ENCODE results near the gene CFLAR. TPM values are rescaled to one million over a fixed set of nuclear protein-coding genes. Genes with fewer than 3 reads are reported as not detected.

Gene CFLAR
- total and polyA plus RNA-seq, 2 of the 4 experiments (the other 2 are of a cell fraction), result 29.2 to 59.9 TPM

DNA sequence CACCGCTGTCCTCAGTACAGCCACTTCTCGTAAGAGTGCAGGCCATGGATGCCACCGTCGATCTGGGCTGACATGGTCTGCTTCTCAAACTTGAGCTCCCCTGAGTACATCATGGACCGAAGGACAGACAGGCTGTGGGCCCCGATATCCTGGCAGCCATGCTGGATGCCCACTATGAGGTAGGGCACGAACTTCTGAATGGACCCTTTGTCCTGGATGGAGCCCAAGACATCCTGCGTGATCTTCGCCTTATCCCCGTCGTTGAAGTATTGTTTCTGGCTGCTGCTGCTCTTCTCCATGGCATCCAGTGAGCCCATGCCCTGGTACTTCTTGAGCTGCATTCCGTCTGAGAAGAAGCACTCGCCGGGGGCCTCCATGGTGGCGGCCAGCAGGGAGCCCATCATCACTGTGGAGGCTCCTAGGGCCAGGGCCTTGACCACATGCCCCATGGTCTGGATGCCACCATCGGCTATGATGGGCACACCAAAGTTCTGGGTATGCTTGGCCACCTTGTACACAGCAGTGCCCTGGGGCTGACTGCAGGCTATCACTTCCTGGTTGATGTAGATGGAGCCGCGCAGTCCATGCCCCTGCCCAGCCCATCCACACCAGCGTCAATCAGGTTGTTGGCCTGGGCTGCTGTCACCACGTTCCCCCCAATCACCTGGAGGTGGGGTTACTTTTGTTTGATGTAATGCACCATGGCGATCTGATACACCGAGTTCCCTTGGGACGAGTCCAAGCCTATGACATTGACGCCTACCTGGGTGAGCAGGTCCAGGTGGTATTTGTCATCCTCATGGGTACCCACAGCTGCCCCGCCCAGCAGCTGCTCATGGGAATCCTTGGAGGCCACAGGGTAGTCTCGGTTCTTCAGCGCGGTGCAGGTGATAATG lies 21.8 kb downstream of the CFLAR start:
- intact Hi-C loops (cut with micrococcal nuclease), result no loop called here

More for the DNA sequence above, 21.8 kb downstream of the CFLAR start:
- ATAC-seq (ENCODE audit: low read depth) (no peak), DNase-seq (no peak)
- 98% methylated on average over 16 of the region's 28 CpGs; no CpG with 5 or more reads in 1 of the 2 experiments for WGBS, 2 experiments (ENCODE audit: extremely low coverage in 2 of 2, insufficient read length in 1 of 2)
- Histone ChIP-seq H3K27ac (ENCODE audit: insufficient read depth, low read length) (no peak overlapping the region), H3K56ac (ENCODE audit: extremely low read depth, insufficient read depth, low read length) (no peak overlapping the region), H3K36me3 (ENCODE audit: control insufficient read depth, insufficient read depth, low read length) (peaks cover 49% of the 10 kb centered on the region), H3K14ac (replicated peaks; ENCODE audit: low read depth, low read length) (no peak overlapping the region), H2AK5ac (ENCODE audit: low read depth, low read length) (no peak overlapping the region), H4K5ac (ENCODE audit: low read depth, low read length) (no peak overlapping the region), H3K4ac (ENCODE audit: low read depth, low read length) (no peak overlapping the region), H2BK20ac (ENCODE audit: low read depth, low read length) (no peak overlapping the region), H3K4me3 (ENCODE audit: insufficient read depth, low read depth, low read length) (no peak overlapping the region), H3K27me3 (ENCODE audit: control insufficient read depth, insufficient read depth, low read length) (no peaks in the 10 kb centered on the region), H2AK9ac (replicated peaks; ENCODE audit: low read depth, low read length, poor library complexity) (no peak overlapping the region), H3K18ac (ENCODE audit: low read depth, low read length) (no peak overlapping the region), H3K23ac (ENCODE audit: low read depth, low read length) (no peak overlapping the region), H4K8ac (ENCODE audit: low read depth in 2 of 2, low read length in 2 of 2) (no peak overlapping the region), H2BK120ac (ENCODE audit: low read depth, low read length) (no peak overlapping the region), H3K4me1 (ENCODE audit: control insufficient read depth, insufficient read depth, low read length) (no peaks in the 10 kb centered on the region; the same call in 1 of the 2 replicates), H2BK15ac (ENCODE audit: low read depth, low read length) (no peak overlapping the region), H3K9me1 (ENCODE audit: insufficient read depth, low read length) (peaks cover 12% of the 10 kb centered on the region), H4K20me1 (ENCODE audit: insufficient read depth, low read length) (no peaks in the 10 kb centered on the region), H2BK5ac (ENCODE audit: low read depth, low read length, poor library complexity, severe bottlenecking) (no peak overlapping the region), H2AFZ (replicated peaks; ENCODE audit: low read length, poor library complexity) (no peak overlapping the region), H3K79me1 (ENCODE audit: low read depth in 1 of 2, low read length in 2 of 2) (peaks cover 23 to 43% of the 10 kb centered on the region in 2 experiments; a peak in 3 of 4 replicates), H3K9ac (ENCODE audit: low read depth, low read length) (no peak overlapping the region), H3K4me2 (ENCODE audit: low read depth, low read length) (no peak overlapping the region), H3K9me3 (ENCODE audit: control insufficient read depth, insufficient read depth, low read length) (no peaks in the 10 kb centered on the region), H4K91ac (ENCODE audit: insufficient read depth, low read depth, low read length) (no peak overlapping the region)
- dilution Hi-C loops (cut with HindIII; ENCODE audit: low sequenced_read_pairs, unreplicated experiment) (no loop called here), in situ Hi-C loops (cut with MboI; ENCODE audit: low sequenced_read_pairs) (no loop called here)
- no peak for TF ChIP-seq SMC3 (IDR thresholded peaks at IDR 0.05; ENCODE audit: low read depth, low read length)
- TF ChIP-seq POLR2A (IDR thresholded peaks at IDR 0.05; ENCODE audit: low read depth, low read length), result no peak
- no TSS peak for BruUV-seq (replicated peaks)
- POLR2A ChIA-PET (ENCODE audit: unreplicated experiment), result no interaction called here
- CTCF ChIA-PET, result no interaction called here

All from IMR-90 (cell line).